ENCODE data around the gene TRPM1.

The TRPM1 gene

DNA sequence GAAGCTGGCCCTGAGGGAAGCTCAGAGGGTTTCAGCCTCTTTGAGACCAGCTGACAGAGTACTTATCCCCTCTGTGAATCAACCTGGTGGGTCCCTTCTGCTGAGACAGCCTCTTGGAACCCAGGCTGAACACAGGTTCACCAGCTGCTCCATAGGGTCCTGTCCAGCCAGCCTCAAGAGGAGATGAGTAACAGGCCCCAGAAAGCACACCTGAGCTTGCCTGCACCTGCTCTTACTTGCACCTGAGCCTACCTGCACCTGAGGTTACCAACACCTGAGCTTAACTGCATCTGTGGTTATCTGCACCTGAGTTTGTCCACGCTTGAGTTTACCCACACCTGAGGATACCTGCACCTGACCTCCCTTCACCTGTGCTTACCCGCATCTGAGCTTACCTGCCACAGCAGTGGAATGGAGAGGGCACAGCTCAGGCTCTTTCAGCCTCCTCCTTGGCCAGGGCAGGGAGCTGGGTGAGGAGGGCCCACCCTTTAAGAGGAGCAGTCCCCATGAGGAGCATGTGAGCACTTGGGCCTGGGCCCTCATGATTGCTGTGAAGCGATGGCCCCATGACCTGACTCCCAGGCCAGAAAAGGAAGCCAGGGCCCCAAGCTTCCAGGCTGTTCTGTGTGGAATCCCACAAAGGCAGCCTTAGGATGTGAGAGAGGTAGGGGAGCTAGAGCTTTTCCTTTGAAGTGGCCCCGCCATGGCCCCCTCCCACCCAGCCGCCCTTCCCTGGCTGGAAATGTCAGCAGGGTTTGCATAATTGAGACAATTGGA lies at the start of gene TRPM1:
Gene TRPM1, minus strand, starts transcription at position 464 of the 777 bp plus-strand sequence. CDS start 20,370 bp downstream, outside the sequence.
- peak in 9 of 56 donors; percentile 14 to 70 (median 47) for DNase-seq

DNA sequence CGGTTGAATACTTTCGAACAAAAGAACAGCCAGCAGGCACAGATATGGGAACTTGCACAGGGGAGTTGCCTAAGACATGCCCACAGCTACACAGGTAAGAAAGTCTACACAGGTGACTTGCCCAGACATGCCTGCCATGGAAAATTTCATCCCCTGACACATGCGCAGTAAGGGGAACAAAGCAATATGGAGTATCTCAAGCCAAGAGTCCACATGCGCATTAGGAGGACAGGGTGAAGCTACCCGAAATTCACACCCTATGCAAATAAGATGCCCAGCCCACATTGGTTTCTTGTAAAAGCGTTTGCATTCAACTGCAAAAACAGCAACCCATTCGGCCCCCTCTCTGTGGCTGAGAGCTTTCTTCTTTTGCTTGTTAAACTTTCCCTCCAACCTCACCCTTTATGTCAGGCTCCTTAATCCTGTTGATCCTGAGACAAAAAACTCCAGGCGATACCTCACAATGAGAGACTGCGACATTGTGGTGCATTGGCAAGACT lies 49.3 kb upstream of the TRPM1 start:
- DNase-seq: no peak

DNA sequence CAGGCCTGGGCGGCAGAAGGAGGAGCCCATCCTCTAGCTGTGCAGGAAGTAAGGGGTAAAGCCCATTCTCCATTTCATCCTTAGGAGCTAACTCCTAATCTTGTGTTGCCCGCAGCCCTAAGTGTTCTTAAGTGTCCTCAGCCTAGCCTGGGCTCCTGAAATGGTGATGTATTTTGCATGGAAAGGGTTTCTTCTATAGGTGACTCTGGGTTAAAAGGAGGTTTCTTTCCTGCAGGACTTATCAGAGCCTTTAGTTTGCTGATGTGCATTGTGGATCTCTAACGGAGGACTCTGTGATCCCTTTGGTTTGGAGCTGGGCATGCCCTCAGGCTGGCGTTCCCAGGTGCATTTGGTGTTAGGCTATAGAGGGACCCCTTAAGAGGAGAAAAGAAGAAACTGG lies 48.5 kb upstream of the TRPM1 start:
- no peak for DNase-seq

DNA sequence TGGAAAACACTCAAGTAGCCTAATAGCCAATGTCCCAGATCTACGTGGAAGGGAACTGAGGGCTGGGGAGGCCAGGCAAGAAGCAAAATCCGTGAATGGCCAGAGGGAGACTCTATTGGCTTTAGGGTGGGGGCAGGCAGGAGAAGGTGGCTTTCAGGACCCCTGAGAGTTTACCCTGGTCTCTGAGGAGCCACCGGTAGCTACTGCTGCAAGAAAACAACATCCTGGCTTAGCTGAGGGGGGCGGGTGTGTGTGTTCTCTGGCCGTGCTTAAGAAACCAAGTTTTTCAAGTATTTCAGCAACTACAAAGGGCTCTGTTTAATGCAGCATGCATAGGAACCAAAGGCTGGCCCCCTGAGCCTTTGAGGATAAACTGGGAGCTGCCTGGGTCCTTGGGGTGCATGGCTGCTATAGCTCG lies 47.6 kb upstream of the TRPM1 start:
- DNase-seq: no peak

DNA sequence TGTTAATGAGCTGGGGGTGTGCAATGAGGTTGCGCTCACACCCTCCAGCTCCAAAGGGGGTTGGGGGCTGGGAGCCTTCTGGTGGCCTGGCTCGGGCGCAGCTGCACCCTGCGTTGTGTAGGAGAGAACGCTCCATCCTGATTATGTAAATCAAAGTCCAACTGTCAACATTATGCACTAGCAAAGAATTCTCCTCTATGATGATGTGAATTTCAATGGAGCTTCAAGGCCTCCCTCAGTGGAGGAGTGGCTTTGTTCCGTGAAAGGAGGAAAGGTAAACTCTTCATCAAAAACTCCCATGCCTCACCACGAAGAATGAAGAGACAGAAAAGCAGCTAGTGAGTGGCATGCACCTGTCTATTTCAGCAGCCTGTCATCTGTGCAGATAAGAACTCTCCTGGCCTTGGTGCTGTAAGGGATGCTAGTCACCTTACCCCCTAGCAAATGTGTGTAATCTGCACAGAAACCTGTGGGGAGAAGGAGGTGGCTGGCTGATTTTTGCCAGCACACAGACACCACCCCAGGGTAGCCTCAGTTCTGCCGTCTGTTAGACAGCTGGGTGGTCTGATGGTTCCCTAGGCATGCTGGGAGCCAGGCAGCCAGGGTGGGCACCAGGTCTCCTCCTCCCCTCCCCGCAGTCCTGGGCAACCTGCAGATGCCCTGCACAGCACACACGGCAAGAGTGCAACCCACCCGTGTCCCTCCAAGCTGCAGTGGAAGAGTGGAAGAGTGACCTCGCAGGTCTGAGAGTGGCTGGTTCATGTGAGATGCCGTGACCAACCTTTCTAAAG lies 47.0 kb upstream of the TRPM1 start:
- no peak for DNase-seq

DNA sequence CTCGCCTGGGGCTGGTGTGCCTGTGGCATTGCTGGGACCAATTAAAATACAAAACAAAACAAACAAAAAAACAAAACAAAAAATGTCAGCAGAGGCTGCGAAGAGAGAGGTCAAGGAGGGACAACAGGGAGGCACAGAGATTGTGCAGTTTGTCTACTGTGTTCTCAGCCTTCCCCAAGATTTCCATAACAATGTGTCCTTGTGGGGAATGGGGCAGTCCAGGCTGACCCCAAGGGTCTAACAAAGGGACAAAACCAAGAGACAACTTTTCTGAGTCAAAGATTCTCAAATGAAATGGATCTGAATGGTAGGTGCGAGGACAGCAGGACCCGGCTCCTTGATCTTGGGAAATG lies 46.4 kb upstream of the TRPM1 start:
- no peak for DNase-seq

DNA sequence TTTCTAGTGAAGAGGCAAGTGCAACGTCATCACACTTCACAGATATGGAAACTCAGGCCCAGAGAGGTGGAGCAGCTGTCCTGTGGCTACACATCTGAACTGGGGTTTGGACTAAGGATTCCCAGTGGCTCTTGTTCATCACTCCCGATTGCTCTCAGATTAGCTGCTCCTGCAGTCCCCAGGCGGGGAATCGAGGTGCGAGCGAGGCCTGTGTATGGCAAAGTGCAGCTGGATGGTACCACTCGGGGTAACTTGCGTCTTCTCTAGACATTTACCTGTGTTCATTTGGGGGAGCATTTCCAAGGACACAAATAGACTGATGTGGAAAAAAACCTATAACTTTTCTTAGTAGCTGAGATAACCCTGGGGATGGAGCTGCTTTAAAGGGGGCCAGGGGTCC lies 45.9 kb upstream of the TRPM1 start:
- DNase-seq: no peak

DNA sequence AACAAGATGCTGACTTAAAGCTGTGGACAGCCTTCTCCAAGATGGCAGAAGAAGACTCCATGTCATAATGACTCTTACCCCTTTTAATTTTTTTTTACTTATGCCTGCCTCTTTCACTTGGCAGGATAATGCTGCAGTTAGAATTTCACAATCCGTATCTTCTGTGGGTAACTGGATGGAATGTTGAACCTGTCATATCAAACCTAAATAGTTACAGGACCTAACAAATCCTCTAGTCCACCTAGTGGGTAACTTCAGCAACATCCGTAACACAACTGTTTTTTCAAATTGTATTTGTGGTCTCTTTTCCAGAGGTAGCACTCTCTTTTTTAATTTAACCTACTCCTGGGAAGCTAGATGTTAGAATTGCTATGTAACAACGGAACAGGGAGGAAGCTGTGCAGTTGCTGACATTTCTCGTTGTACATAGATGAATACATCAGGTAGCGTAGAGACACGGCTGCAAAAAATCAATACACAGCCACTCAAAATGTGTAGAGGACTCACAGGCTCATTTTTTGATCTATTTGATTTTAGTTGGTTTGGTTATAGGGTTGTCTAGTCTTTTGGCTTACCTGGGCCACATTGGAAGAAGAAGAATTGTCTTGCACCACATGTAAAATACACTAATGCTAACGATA lies 43.9 kb upstream of the TRPM1 start:
- DNase-seq: no peak

DNA sequence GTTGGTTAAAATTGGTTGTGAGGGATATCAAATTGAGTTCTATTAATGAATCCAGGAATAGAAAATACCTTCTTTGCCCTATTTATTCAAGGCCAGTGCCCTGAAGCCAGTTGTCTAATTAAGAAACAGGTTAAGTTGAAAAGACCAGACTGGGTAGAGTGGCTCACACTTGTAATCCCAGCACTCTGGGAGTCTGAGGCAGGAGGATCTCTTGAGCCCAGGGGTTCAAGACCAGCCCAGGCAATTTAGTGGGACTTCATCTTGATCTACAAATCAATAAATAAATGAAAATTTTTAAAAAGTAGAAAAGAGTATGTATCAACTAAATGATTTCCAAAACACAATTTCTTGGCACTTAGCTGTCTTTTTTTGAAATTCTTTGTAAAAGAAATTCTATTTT lies 40.3 kb upstream of the TRPM1 start:
- no peak for DNase-seq

DNA sequence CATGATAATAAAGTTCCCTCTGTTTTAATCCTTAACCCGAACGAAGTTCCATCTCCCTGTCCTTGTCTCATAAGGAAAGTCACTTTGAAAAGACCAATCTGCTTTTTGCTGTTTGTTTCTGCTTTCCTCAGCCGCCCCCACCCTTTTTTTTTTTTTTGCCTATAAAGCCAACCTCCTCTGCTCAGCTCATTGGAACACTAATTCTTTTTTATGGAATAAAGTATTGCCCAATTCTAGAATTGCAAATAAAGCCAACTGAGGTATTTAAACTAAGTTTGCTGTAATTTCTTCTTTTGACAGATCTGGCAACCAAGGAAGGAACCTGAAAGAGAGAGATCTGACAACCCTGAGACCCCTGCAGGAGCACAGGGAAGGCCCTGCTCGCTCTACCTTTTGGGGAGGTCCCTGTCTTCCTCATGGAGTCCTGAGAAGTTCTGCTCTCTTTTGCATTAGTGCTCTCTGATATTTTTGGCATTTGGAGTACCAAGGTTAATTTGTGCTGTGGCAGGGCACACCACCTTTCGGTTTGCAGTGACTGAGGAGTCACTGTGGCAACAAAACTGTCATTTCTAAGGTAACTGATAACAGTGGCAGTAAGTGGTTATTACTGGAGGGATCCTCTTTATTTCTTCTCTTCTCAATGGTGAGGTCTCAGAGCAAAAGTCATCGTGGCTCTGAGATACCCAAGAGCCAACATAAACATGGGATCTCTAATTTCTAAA lies 35.2 kb upstream of the TRPM1 start:
- no peak for DNase-seq

DNA sequence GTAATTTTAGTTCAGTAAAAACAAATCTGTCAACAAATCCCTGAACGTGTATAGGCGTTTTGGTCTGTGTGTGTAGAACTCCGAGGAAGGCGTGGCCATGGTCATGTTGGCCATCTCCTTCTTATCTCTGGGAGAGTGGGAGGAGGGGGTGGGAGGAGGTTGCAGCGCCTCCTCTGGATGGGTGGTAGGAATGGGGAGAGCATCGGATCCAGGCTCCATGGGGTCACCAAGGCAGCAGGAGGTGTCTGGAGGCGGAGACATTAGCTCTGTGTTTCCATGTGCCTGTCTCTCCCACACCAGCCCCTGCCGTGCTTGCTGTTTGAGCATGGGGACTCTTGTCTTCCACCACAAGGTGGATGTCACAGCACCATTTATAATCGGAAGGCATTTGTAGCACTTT lies 34.5 kb upstream of the TRPM1 start:
- DNase-seq: no peak

DNA sequence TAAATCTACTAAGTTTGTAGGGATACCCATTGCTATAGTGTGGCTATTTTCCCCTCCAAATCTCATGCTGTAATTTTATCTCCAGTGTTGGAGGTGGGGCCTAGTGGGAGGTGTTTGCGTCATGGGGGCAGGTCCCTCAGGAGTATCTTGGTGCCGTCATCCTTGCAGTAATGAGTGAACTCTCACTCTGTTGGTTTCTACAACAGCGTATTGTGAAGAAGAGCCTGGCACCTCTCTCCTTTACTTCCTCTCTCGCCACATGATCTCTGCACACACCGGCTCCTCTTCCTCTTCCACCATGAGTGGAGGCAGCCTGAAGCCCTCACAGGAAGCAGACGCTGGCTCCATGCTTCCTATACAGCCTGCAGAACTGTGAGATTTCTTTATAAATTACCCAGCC lies 34.0 kb upstream of the TRPM1 start:
- DNase-seq: no peak

DNA sequence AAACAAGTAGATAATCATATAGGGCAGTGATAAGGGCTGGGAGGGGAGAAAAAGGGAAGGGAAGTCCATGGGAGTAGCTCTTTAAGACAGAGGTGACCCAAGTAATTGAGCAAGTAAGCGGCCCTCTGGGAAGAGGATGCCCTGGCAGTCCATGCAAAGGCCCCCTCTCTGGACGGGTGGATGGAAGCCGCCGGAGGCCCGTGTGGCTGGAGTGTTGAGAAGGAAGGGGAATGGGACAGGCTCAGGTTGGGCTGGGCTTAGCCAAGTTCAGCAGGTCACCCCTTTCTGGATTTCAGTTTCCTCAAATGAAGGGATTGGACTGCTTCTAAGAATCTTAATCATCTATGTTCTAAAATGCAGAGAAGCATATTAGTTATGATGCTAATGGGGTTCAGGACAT lies 32.4 kb upstream of the TRPM1 start:
- DNase-seq: no peak

DNA sequence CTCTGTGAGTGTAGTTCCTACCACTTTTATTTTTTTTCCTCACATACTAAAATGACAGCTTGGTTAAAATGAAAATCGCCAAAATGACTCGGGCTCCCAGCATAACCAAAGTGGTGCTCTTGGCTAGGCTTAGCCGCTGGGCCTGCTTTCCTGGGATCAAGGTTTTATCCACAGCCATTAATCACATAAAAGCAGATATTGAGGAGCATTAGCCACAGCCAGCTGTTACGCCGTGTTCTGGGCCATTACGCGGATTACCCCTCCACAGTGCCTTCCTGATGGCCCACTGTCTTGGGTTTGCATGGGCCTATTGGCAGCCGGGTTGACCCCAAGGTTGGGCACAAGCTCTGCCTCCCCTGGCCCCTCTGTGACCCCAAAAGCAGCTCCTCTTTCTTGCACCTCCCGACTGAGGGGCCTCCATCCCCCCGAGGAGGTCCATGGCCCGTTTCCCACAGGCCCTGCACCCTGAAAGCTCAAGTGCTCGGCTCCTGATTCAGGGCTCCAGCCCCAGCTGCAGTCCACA lies 30.4 kb upstream of the TRPM1 start:
- DNase-seq: no peak

DNA sequence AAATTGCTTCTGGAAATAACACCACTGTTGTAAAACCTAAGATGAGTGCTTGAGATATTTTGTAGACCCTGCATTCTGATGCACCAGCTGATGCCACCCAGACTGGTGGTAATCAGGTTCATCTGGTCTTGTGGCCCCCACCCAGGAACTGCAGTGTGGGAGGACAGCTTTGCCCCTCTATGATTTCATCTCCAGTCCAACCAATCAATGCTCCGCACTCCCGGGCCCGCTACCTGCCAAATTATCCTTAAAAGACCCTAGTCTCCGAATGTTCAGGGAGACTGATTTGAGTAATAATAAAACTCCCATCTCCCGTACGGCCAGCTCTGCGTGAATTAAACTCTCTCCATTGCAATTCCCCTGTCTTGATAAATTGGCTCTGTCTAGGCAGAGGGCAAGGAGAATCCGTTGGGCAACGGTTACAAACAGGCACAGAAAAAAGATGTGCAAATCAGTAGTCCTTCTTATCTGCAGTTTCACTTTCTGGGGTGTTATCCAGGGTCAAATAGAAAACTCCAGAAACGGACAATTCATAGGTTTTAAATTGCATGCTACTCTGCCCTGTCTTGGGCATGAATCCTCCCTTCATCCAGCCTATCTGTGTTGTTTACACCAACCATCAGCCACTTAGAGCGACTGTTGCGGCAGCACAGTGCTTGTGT lies 29.2 kb upstream of the TRPM1 start:
- DNase-seq: no peak

DNA sequence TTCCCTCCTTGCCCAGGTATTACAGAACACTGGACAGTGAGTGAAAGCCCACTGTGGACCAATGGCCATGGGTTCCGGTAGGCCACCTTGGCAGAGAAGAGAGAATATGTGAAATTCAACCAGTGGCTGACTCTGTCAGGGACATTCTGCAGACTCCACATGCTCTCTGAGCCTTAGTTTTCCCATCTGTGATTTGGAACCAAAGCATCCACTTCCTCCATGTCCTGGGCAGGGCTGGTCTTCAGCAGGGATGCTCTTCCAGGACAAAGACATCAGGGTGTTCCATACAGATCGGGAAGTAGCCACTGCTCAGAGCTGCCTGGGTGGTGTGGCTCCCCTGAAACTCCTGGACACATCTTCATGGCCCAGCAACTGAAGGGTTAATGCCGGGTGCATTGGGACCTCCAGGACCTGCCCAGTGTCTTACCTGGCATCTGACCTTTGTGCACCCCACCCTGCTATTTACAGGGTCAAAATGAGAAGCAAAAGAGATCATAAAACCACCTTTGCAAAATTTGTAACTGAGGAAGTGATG lies 28.3 kb upstream of the TRPM1 start:
- no peak for DNase-seq

DNA sequence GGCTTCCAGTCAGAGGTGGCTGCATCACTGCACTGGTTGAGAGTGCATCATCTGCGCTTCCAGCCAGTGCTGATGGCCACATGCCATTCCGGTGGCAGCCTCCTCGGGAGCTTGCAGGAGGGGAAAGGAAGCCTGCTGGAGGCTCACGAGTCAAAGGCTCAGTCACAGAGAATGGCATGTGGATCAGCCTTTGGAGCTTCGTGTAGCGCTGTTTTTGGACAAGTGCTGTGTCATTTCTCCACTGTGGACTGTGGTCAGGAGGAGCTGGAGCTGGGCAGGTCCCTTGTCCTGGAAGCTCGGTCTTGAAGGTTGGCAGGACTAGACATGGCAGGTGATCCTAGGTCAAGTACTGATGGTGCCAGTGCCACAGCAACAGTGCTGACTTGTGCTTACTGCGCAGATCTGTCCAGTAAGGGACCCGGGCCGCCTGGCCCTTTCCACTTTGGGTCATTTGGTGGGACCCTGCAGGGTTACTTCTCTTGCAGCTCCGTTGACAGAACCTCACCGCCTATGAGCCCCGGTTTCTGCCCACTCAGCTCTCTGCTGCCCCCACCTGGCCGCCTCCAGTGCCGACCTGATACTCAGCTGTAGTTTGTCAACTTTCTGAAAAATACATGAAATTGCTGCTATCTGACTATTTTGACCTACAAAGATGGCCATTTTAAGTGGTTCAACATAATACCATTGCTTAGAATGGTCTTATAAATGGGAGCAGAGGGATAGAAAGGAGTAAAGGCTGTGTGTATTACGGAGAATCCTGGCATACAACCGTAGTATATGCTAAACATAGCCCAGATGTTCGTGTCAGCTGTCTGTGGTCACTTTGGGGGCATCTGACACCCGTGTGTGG lies 27.6 kb upstream of the TRPM1 start:
- peak in 50 of 56 donors; percentile 4 to 87 (median 53) for DNase-seq

DNA sequence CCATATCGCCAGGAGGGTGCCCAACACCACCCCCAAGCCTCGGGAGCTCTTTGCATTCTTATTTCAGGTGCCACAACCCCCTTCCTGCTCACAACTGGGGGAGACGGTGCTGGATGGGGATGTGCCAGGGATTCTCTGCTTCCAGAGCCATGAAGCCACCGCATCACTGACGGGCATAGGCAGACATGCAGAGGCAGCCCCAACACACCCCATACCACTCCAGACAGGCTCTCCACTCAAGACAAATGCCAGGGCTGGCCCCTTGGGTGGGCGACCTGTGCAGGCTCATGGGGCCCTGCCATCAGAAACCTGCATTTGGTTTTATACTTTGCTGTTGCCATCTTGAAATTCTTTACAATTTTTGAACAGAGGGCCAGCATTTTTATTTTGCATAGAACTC lies 27.0 kb upstream of the TRPM1 start:
- no peak for DNase-seq

DNA sequence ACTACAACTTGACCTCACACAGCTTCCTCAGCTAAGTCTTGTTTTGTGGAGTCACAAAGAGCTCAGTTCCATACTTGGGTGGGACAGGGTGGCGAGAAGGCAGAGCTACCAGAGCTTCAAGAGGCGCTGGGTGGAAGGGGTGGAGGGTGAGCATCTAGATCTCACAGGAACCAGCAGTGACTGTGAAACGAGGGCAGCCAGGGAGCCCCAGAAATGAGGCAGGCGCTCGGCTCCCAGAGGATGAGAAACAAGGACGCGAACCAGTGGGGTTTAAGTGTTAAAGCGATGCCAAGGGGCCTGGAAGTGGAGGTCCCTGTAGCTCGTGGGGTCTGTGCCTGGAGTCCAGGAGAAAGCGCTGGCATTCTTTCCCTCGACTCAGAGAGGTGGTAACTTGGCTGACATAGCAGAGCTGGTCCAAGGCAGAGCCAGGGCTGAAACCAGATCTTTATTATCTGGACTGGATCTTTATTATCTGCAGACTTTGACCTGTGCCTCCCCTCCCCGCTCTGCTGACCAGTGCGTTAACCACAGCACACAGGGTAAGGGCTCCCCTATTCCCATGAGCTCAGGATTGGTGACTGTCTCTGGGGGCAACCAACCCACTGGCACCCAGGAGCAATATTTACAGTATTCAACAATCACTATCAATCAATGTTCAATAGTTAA lies 26.2 kb upstream of the TRPM1 start:
- DNase-seq: no peak

Data from nucleus accumbens (tissue), 56 donors.